ENCODE measurements around the gene SBK1.

Gene SBK1

DNA sequence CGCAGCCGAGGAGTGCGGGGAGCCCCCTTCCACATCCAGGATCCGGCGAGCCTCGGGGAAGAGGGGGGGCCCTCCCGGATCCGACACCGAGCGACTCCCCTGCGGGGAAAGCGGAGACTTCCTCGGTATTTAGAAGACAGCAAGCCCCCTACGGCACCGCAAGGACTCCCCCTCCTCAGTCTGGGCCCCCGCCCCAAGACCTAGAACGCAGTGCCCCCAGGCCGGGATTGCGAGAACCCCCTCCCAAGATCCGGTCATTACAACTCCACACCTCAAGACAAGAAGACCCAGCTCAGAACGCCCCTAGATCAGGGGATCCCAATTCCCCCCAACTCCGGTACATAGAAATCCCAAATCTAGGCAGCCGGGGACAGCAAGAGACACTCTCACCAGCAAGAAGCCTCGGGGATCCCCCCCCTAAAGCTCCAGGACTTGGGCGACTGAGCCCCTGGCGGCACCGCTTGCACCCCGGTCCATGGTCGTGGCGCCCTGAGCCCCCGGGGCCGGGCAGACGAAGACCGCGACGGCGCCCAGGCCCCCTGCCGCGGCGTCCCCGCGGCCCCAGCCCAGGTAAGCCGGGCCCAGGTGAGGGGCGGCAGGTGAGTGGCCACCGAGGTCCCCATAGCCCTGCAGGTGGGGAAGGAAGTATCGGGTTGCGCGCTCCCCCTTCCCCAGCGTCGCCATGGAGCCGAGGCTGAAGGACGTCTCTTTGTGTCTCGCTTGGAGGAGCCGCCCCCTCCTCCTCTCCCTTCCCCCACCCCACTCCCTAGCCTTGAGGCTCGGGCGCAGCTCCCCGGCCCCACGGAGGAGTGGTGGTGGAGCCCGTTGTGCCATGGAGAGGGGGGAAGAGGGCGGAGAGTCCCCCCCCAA, 641 bp downstream of the SBK1 start:
- Histone ChIP-seq H3K4me3 (ENCODE audit: low read length) (peak overlapping the region; percentile 82), H3K36me3 (ENCODE audit: control insufficient read depth, insufficient read depth, low read length) (no peaks in the 10 kb centered on the region), H3K9me3 (ENCODE audit: control insufficient read depth, insufficient read depth, low read length) (no peaks in the 10 kb centered on the region), H3K4me1 (ENCODE audit: control insufficient read depth, insufficient read depth, low read length) (0 out of 2 replicates have a peak, but pooled peaks cover 2% of the 10 kb centered on the region), H3K27ac (ENCODE audit: low read length) (no peak overlapping the region), H3K27me3 (ENCODE audit: control insufficient read depth, insufficient read depth, low read length) (no peaks in the 10 kb centered on the region)
- DNase-seq (ENCODE audit: low read depth, low spot score): no peak
- WGBS (ENCODE audit: insufficient coverage, insufficient read length): no CpG with 5 or more reads among the region's 60 CpGs

DNA sequence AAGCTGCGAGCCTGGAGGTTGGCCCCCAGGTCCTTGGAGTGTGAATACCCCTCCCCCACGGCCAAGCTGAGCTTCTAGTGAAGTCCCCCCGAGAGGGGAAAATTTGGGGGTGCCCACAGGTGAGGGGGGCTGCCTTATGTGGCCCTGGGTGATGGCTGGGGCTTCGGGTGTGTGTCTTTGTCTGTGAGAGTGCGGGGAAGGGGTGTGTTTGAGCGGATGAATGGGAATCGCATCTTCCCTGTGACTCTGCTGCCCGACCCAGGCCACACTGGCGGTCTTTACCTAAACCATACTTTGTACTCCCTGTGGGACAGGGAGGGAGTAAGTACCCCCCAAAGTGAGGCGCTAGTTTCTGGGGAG, 1.3 kb downstream of the SBK1 start:
- no peak for DNase-seq (ENCODE audit: low read depth, low spot score)
- H3K4me3 ChIP-seq (ENCODE audit: low read length): peak overlapping the region; percentile 82
- H3K27ac ChIP-seq (ENCODE audit: low read length): no peak overlapping the region
- H3K27me3 ChIP-seq (ENCODE audit: control insufficient read depth, insufficient read depth, low read length): no peaks in the 10 kb centered on the region
- H3K4me1 ChIP-seq (ENCODE audit: control insufficient read depth, insufficient read depth, low read length): peaks cover 5% of the 10 kb centered on the region; the same call in 1 of the 2 replicates
- WGBS (ENCODE audit: insufficient coverage, insufficient read length): no CpG with 5 or more reads among the region's 10 CpGs
- H3K9me3 ChIP-seq (ENCODE audit: control insufficient read depth, insufficient read depth, low read length): no peaks in the 10 kb centered on the region
- 0 out of 2 replicates have a peak, but pooled peaks cover 4% of the 10 kb centered on the region for H3K36me3 ChIP-seq (ENCODE audit: control insufficient read depth, insufficient read depth, low read length)

DNA sequence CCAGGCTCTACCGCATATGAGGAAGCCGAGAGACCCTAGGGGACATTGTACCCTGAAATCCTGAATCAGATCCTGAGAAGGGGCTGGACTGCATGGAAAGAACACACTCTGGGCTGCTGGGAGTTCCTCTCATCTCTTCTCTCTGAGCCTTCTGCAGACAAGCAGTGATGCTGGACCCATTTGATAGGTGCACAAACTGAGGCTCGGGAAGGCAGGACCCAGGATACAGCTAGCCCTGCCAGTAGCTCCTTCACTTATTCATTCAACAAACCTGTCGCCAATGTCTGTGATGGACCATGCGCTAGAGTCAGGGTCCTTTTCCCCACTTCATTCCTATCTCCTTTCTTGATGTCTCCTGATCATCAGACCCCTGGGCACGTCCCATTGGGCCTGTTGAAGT, 1.9 kb downstream of the SBK1 start:
- no CpG with 5 or more reads among the region's 6 CpGs for WGBS (ENCODE audit: insufficient coverage, insufficient read length)
- no peaks in the 10 kb centered on the region for H3K27me3 ChIP-seq (ENCODE audit: control insufficient read depth, insufficient read depth, low read length)
- DNase-seq (ENCODE audit: low read depth, low spot score): no peak
- 0 out of 2 replicates have a peak, but pooled peaks cover 4% of the 10 kb centered on the region for H3K36me3 ChIP-seq (ENCODE audit: control insufficient read depth, insufficient read depth, low read length)
- peak overlapping the region; percentile 82; the same call in 1 of the 2 replicates for H3K4me3 ChIP-seq (ENCODE audit: low read length)
- H3K4me1 ChIP-seq (ENCODE audit: control insufficient read depth, insufficient read depth, low read length): peaks cover 5% of the 10 kb centered on the region; the same call in 1 of the 2 replicates
- no peak overlapping the region for H3K27ac ChIP-seq (ENCODE audit: low read length)
- no peaks in the 10 kb centered on the region for H3K9me3 ChIP-seq (ENCODE audit: control insufficient read depth, insufficient read depth, low read length)

DNA sequence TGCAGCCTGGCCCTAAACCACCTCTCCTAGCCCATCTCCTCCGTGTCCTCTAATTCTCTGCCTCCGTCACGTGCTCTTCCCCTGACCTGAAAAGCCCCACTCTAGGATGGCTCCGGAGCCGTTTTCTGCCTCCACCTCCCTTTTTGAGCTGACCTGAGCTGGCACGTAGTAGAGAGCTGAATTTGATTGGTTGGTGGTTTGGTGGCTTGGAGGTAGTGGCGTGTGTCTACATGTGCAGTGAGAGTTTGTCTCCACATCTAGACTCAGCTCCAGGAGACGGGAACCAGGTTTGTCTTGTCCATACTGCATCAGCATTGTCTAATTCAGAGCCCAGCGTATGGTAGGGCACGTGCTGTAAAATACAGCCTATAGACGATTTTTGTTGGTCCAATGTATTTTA, 3.0 kb downstream of the SBK1 start:
- WGBS (ENCODE audit: insufficient coverage, insufficient read length): no CpG with 5 or more reads among the region's 11 CpGs
- H3K4me1 ChIP-seq (ENCODE audit: control insufficient read depth, insufficient read depth, low read length): peaks cover 5% of the 10 kb centered on the region; the same call in 1 of the 2 replicates
- H3K36me3 ChIP-seq (ENCODE audit: control insufficient read depth, insufficient read depth, low read length): 0 out of 2 replicates have a peak, but pooled peaks cover 10% of the 10 kb centered on the region
- H3K27ac ChIP-seq (ENCODE audit: low read length): no peak overlapping the region
- H3K9me3 ChIP-seq (ENCODE audit: control insufficient read depth, insufficient read depth, low read length): no peaks in the 10 kb centered on the region
- no peak for DNase-seq (ENCODE audit: low read depth, low spot score)
- no peaks in the 10 kb centered on the region for H3K27me3 ChIP-seq (ENCODE audit: control insufficient read depth, insufficient read depth, low read length)
- no peak overlapping the region for H3K4me3 ChIP-seq (ENCODE audit: low read length)

DNA sequence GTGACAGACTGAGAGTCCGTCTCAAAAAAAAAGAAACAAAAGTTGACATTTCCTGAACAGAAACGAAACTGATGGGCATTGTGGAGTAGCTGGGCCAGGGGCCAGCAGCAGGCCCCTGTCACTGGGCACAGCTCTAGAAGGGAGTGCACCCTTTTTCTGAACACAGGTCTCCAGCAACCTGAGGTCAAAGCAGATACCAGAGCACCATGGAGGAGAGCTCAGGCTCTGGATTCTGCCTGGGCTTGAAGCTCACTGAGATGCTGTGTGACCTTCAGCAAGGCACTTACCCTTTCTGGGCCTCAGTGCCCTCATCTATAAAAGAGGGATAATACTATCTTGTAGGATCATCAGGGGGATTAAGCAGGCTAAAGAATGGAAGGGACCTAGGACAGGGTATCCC, 5.0 kb downstream of the SBK1 start:
- DNase-seq (ENCODE audit: low read depth, low spot score): no peak
- Histone ChIP-seq H3K4me3 (ENCODE audit: low read length) (no peak overlapping the region), H3K36me3 (ENCODE audit: control insufficient read depth, insufficient read depth, low read length) (0 out of 2 replicates have a peak, but pooled peaks cover 10% of the 10 kb centered on the region), H3K27ac (ENCODE audit: low read length) (no peak overlapping the region), H3K27me3 (ENCODE audit: control insufficient read depth, insufficient read depth, low read length) (no peaks in the 10 kb centered on the region), H3K9me3 (ENCODE audit: control insufficient read depth, insufficient read depth, low read length) (no peaks in the 10 kb centered on the region), H3K4me1 (ENCODE audit: control insufficient read depth, insufficient read depth, low read length) (peaks cover 5% of the 10 kb centered on the region)
- no CpG with 5 or more reads among the region's 2 CpGs for WGBS (ENCODE audit: insufficient coverage, insufficient read length)

DNA sequence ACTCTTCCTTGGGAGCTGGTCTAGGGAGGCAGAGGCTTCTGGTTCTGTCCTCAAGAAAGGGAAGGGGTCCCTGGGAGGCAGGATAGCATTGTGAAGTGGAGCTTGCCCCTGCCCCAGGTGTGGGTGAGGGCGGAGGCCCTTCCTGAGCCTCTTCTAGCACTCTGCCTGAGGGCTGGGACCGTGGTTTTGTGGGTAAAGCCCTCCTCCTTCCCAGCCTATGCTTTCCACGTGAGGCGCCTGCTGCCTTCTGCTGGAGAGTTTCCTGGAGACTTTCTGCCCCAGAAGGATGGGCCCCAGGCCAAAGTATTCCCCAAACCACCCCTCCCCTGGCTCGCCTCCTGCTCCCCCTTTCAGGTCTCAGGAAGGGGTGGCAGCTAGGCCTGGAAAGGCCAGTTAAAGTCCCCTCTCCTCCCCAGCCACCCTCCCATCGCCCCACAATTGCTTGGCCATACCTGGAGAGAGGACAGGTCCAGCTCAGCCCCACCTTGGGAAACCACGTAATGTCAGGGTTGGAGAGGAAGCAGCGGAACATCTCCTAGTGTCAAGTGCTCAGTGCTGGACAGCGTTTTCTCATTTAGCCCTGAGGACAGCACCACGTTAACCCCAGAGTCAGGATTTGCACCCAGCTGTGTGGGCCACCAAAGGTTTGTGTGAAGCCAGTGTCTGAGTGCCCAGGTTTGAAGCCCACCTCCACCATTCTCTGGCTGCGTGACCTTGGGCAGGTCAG, 5.6 kb downstream of the SBK1 start:
- Histone ChIP-seq H3K9me3 (ENCODE audit: control insufficient read depth, insufficient read depth, low read length) (no peaks in the 10 kb centered on the region), H3K27ac (ENCODE audit: low read length) (no peak overlapping the region), H3K27me3 (ENCODE audit: control insufficient read depth, insufficient read depth, low read length) (no peaks in the 10 kb centered on the region), H3K36me3 (ENCODE audit: control insufficient read depth, insufficient read depth, low read length) (0 out of 2 replicates have a peak, but pooled peaks cover 10% of the 10 kb centered on the region), H3K4me1 (ENCODE audit: control insufficient read depth, insufficient read depth, low read length) (peaks cover 5% of the 10 kb centered on the region), H3K4me3 (ENCODE audit: low read length) (no peak overlapping the region)
- no peak for DNase-seq (ENCODE audit: low read depth, low spot score)
- no CpG with 5 or more reads among the region's 11 CpGs for WGBS (ENCODE audit: insufficient coverage, insufficient read length)

DNA sequence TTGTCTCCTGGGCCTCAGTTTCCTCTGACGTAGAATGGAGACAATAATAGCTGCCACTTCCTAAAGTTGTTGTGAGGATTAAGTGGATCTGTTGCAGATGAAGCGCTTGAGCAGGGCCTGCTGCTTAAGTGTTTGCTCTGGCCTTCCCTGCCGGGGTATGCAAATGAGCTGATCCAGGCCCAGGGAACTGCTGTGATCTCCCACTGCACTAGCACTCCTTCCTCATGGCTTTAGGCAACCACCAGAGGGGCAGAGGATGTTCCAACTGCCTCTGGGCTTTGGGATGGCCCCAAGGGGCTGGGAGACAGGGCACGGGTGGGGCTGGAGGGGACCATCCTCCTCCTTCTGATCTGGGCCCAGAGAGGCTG, 6.2 kb downstream of the SBK1 start:
- H3K4me1 ChIP-seq (ENCODE audit: control insufficient read depth, insufficient read depth, low read length): peaks cover 5% of the 10 kb centered on the region
- no peak for DNase-seq (ENCODE audit: low read depth, low spot score)
- 0 out of 2 replicates have a peak, but pooled peaks cover 10% of the 10 kb centered on the region for H3K36me3 ChIP-seq (ENCODE audit: control insufficient read depth, insufficient read depth, low read length)
- no CpG with 5 or more reads among the region's 4 CpGs for WGBS (ENCODE audit: insufficient coverage, insufficient read length)
- no peaks in the 10 kb centered on the region for H3K9me3 ChIP-seq (ENCODE audit: control insufficient read depth, insufficient read depth, low read length)
- no peaks in the 10 kb centered on the region for H3K27me3 ChIP-seq (ENCODE audit: control insufficient read depth, insufficient read depth, low read length)
- H3K27ac ChIP-seq (ENCODE audit: low read length): no peak overlapping the region
- H3K4me3 ChIP-seq (ENCODE audit: low read length): no peak overlapping the region

DNA sequence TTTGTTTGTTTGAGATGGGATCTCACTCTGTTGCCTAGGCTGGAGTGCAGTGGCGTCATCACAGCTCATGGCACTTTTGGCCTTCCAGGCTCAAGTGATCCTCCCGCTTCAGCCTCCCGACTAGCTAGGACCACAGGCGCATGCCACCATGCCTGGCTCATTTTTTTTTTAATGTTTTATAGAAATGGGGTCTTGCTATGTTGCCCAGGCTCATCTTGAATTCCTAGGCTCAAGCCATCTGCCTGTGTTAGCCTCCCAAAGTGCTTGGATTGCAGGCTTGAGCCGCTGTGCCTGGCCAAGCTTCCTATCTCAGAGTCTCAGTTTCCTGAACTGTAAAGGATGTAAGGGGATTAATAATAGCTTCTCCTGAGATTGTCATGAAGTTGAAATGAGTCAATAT, 8.0 kb downstream of the SBK1 start:
- Histone ChIP-seq H3K9me3 (ENCODE audit: control insufficient read depth, insufficient read depth, low read length) (no peaks in the 10 kb centered on the region), H3K27ac (ENCODE audit: low read length) (no peak overlapping the region), H3K4me3 (ENCODE audit: low read length) (no peak overlapping the region), H3K36me3 (ENCODE audit: control insufficient read depth, insufficient read depth, low read length) (0 out of 2 replicates have a peak, but pooled peaks cover 10% of the 10 kb centered on the region), H3K27me3 (ENCODE audit: control insufficient read depth, insufficient read depth, low read length) (no peaks in the 10 kb centered on the region), H3K4me1 (ENCODE audit: control insufficient read depth, insufficient read depth, low read length) (peaks cover 3% of the 10 kb centered on the region)
- no peak for DNase-seq (ENCODE audit: low read depth, low spot score)
- WGBS (ENCODE audit: insufficient coverage, insufficient read length): no CpG with 5 or more reads among the region's 5 CpGs

DNA sequence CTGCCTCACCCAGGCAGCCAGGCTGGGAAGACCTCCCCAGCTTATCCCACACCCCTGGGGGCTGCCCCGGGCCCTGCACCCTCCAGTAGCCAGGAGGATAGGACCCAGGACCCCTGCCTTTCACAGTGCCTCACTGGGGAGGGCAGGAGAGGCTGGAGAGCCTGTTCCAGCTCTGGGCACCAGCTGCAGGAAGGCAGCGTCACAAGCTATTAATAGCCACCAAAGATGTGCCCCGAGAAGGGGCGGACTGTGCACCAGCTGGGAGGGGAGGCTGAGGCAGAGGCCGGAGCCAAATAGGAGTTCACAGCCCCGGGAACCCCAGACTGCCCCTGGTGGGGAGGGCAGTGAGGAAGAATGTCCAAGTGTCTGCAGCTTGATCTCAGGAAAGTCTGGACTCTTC, 8.8 kb downstream of the SBK1 start:
- Histone ChIP-seq H3K4me3 (ENCODE audit: low read length) (no peak overlapping the region), H3K27ac (ENCODE audit: low read length) (no peak overlapping the region), H3K9me3 (ENCODE audit: control insufficient read depth, insufficient read depth, low read length) (no peaks in the 10 kb centered on the region), H3K36me3 (ENCODE audit: control insufficient read depth, insufficient read depth, low read length) (0 out of 2 replicates have a peak, but pooled peaks cover 10% of the 10 kb centered on the region), H3K4me1 (ENCODE audit: control insufficient read depth, insufficient read depth, low read length) (peaks cover 3% of the 10 kb centered on the region), H3K27me3 (ENCODE audit: control insufficient read depth, insufficient read depth, low read length) (no peaks in the 10 kb centered on the region)
- no CpG with 5 or more reads among the region's 6 CpGs for WGBS (ENCODE audit: insufficient coverage, insufficient read length)
- no peak for DNase-seq (ENCODE audit: low read depth, low spot score)

DNA sequence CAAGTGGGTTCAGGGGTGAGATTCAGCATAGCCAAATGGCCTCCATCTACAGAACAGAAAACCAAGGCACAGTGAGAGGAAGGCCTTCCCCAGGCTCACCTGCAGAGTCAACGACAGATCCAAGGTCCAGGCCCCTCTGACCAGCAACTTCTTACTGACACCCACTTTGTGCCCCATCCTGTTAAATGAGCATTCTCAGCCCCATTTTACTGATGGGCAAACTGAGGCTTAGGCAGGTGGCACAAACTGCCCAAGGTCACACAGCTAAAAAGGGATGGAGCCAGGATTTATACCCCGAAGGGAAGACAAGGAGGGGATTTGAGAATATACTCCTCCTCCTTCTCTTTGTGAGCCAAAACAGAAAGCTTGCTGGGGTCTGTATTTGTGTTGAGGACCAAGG, 9.3 kb downstream of the SBK1 start:
- H3K36me3 ChIP-seq (ENCODE audit: control insufficient read depth, insufficient read depth, low read length): 0 out of 2 replicates have a peak, but pooled peaks cover 10% of the 10 kb centered on the region
- no peak for DNase-seq (ENCODE audit: low read depth, low spot score)
- WGBS (ENCODE audit: insufficient coverage, insufficient read length): no CpG with 5 or more reads among the region's 2 CpGs
- no peaks in the 10 kb centered on the region for H3K27me3 ChIP-seq (ENCODE audit: control insufficient read depth, insufficient read depth, low read length)
- H3K4me1 ChIP-seq (ENCODE audit: control insufficient read depth, insufficient read depth, low read length): peaks cover 3% of the 10 kb centered on the region
- no peaks in the 10 kb centered on the region for H3K9me3 ChIP-seq (ENCODE audit: control insufficient read depth, insufficient read depth, low read length)
- no peak overlapping the region for H3K4me3 ChIP-seq (ENCODE audit: low read length)
- no peak overlapping the region for H3K27ac ChIP-seq (ENCODE audit: low read length)
